Immature natural killer cell (primary cell): ENCODE data around the gene UBA6. TPM values are rescaled to one million over a fixed set of nuclear protein-coding genes. Genes with fewer than 3 reads are reported as not detected.
A peak's percentile ranks its signal among the peaks of the same experiment; 100 is the strongest.

Experiments used
- DNase-seq, 3 donors: peaks; one replicate each; pipeline ENCODE4 v3.0.0; 2022; ENCODE audit warnings: mixed read lengths in 1 of 3
- H3K27ac Mint-ChIP-seq, 6 donors: one replicate each; pipeline ENCODE4 v1.8.0; 2020; ENCODE audit warnings: mixed read lengths in 6 of 6, mild to moderate bottlenecking in 5 of 6, inconsistent platforms in 4 of 6, moderate library complexity in 3 of 6
- H3K27me3 Mint-ChIP-seq, 3 donors: one replicate each; pipeline ENCODE4 v1.8.0; 2020 to 2021; ENCODE audit warnings: low read depth in 3 of 3, mild to moderate bottlenecking in 3 of 3, mixed read lengths in 3 of 3, moderate library complexity in 3 of 3, inconsistent platforms in 1 of 3
- H3K36me3 Mint-ChIP-seq, 3 donors: one replicate each; pipeline ENCODE4 v1.8.0; 2020; ENCODE audit warnings: mixed read lengths in 3 of 3, inconsistent platforms in 2 of 3, mild to moderate bottlenecking in 2 of 3
- H3K4me1 Mint-ChIP-seq, 2 donors: one replicate each; pipeline ENCODE4 v1.8.0; 2020; ENCODE audit warnings: inconsistent platforms in 2 of 2, mild to moderate bottlenecking in 2 of 2, mixed read lengths in 2 of 2, moderate library complexity in 1 of 2
- H3K4me3 Mint-ChIP-seq, 5 donors: one replicate each; pipeline ENCODE4 v1.8.0; 2020; ENCODE audit warnings: mild to moderate bottlenecking in 5 of 5, mixed read lengths in 5 of 5, inconsistent platforms in 3 of 5, moderate library complexity in 3 of 5
- H3K9me3 Mint-ChIP-seq, 6 donors: one replicate each; pipeline ENCODE4 v1.8.0; 2020; ENCODE audit warnings: mild to moderate bottlenecking in 6 of 6, mixed read lengths in 6 of 6, inconsistent platforms in 4 of 6, moderate library complexity in 3 of 6
- polyA plus RNA-seq, 3 donors: library from polyadenylated mRNA; unstranded; fragments of 300-500 nt; fragmentation: Illumina TruSeq; gene quantifications; one replicate each; pipeline ENCODE4 v1.2.3, GENCODE V29; 2021

UBA6 gene
- polyA plus RNA-seq, 3 donors from 2014 or later: 11.7 to 24.9 (median 12.0) TPM

- DNase-seq: no peak
- Mint-ChIP-seq H3K27me3 (peaks cover 0 to 1% (median 0%) of the 10 kb centered on the region in 3 donors), H3K27ac (peak overlapping the region in 5 of 6 donors; percentile 8 to 70 (median 66)), H3K9me3 (no peaks in the 10 kb centered on the region), H3K4me1 (peaks cover 21 to 41% of the 10 kb centered on the region in 2 donors), H3K4me3 (peak overlapping the region in 2 of 5 donors; percentile 1 to 42), H3K36me3 (peaks cover 0 to 34% (median 33%) of the 10 kb centered on the region in 3 donors)
These were observed 124.9 kb downstream of the UBA6 start for GRCh38 chr4:67576059-67576466.

GRCh38 chr4:67575232-67576058 is 125.5 kb downstream of the UBA6 start:
- Mint-ChIP-seq H3K4me1 (peaks cover 16 to 35% of the 10 kb centered on the region in 2 donors), H3K27ac (peak overlapping the region; percentile 8 to 80 (median 68)), H3K36me3 (peaks cover 0 to 34% (median 29%) of the 10 kb centered on the region in 3 donors), H3K27me3 (peaks cover 0 to 1% (median 0%) of the 10 kb centered on the region in 3 donors), H3K4me3 (peak overlapping the region; percentile 22 to 50 (median 42)), H3K9me3 (no peaks in the 10 kb centered on the region)
- DNase-seq: no peak

GRCh38 chr4:67573193-67573592 is 127.8 kb downstream of the UBA6 start:
- Mint-ChIP-seq H3K9me3 (no peaks in the 10 kb centered on the region), H3K4me3 (no peak overlapping the region), H3K27ac (peak overlapping the region in 2 of 6 donors; percentile 3 to 17), H3K36me3 (peaks cover 0 to 23% (median 20%) of the 10 kb centered on the region in 3 donors), H3K4me1 (peaks cover 16 to 33% of the 10 kb centered on the region in 2 donors), H3K27me3 (no peaks in the 10 kb centered on the region)
- no peak for DNase-seq

GRCh38 chr4:67571975-67572374 is 129.0 kb downstream of the UBA6 start:
- Mint-ChIP-seq H3K36me3 (peaks cover 0 to 21% (median 16%) of the 10 kb centered on the region in 3 donors), H3K9me3 (no peaks in the 10 kb centered on the region), H3K27me3 (no peaks in the 10 kb centered on the region), H3K27ac (no peak overlapping the region), H3K4me1 (peaks cover 16 to 43% of the 10 kb centered on the region in 2 donors), H3K4me3 (no peak overlapping the region)
- no peak for DNase-seq

GRCh38 chr4:67570537-67570936 is 130.4 kb downstream of the UBA6 start:
- peaks cover 7 to 29% of the 10 kb centered on the region in 2 donors for H3K4me1 Mint-ChIP-seq
- peaks cover 0 to 16% (median 11%) of the 10 kb centered on the region in 3 donors for H3K36me3 Mint-ChIP-seq
- peak overlapping the region in 1 of 6 donors; percentile 53 for H3K27ac Mint-ChIP-seq
- no peaks in the 10 kb centered on the region for H3K9me3 Mint-ChIP-seq
- no peak overlapping the region for H3K4me3 Mint-ChIP-seq
- no peaks in the 10 kb centered on the region for H3K27me3 Mint-ChIP-seq
- DNase-seq: no peak

- Mint-ChIP-seq H3K9me3 (no peaks in the 10 kb centered on the region), H3K4me1 (peaks cover 2 to 19% of the 10 kb centered on the region in 2 donors), H3K4me3 (no peak overlapping the region), H3K27ac (peak overlapping the region in 1 of 6 donors; percentile 26), H3K27me3 (no peaks in the 10 kb centered on the region), H3K36me3 (peaks cover 0 to 15% (median 11%) of the 10 kb centered on the region in 3 donors)
- no peak for DNase-seq
These were observed 132.1 kb downstream of the UBA6 start for GRCh38 chr4:67568820-67569219.

GRCh38 chr4:67566335-67566734 is 134.6 kb downstream of the UBA6 start:
- Mint-ChIP-seq H3K4me3 (no peak overlapping the region), H3K27ac (no peak overlapping the region), H3K36me3 (peaks cover 0 to 14% (median 2%) of the 10 kb centered on the region in 3 donors), H3K27me3 (no peaks in the 10 kb centered on the region), H3K4me1 (peaks cover 0 to 19% of the 10 kb centered on the region in 2 donors), H3K9me3 (no peaks in the 10 kb centered on the region)
- DNase-seq: no peak

GRCh38 chr4:67565284-67565683 is 135.7 kb downstream of the UBA6 start:
- Mint-ChIP-seq H3K4me3 (no peak overlapping the region), H3K4me1 (peaks cover 3 to 29% of the 10 kb centered on the region in 2 donors), H3K9me3 (no peaks in the 10 kb centered on the region), H3K36me3 (peaks cover 0 to 6% (median 0%) of the 10 kb centered on the region in 3 donors), H3K27me3 (no peaks in the 10 kb centered on the region), H3K27ac (no peak overlapping the region)
- DNase-seq: no peak

Other genes starting within 250 kb of the UBA6 start
- 10 to 100 TPM in 2 of 3 donors, 1 to 10 TPM in 1; 6.6 to 21.9 (median 14.2) TPM for gene CENPC, start 155.7 kb downstream of the UBA6 start, polyA plus RNA-seq
- 10 to 100 TPM; 11.4 to 20.8 (median 19.1) TPM for gene STAP1, start 142.4 kb downstream of the UBA6 start, polyA plus RNA-seq
- gene GNRHR, start 53.2 kb upstream of the UBA6 start, polyA plus RNA-seq: not detected
- not detected for gene TMPRSS11D, start 182.8 kb upstream of the UBA6 start, polyA plus RNA-seq